IMR-90 (cell line): ENCODE results near the gene MEF2A. TPM values are rescaled to one million over a fixed set of nuclear protein-coding genes. Genes with fewer than 3 reads are reported as not detected.

ENCODE experiments used
- ATAC-seq: fragments of 200-7000 bp; cut with Tn5 transposase; 2 replicates; pipeline ENCODE4 v1.9.1; 2020; ENCODE audit warnings: low read depth, mild to moderate bottlenecking, moderate library complexity
- BruUV-seq: library from RNA; stranded (reverse); fragments of 400-500 nt; replicated peaks from 2 replicates; lab custom pipeline; 2021; lab: Mats Ljungman, UMichigan
- CTCF ChIA-PET: fragments of 300-600 bp; formaldehyde crosslinking; extraction: SDS; loops from one replicate; lab custom pipeline; 2021; ENCODE audit warnings: antibody characterized with exemption; lab: Yijun Ruan, JAX
- POLR2A ChIA-PET: fragments of 300-600 bp; sonication (Branson Sonifier 250); formaldehyde crosslinking; loops from one replicate; lab custom pipeline; 2022; ENCODE audit warnings: antibody characterized with exemption; ENCODE audit not compliant: unreplicated experiment; lab: Charles Lee
- DNase-seq: peaks from one replicate; pipeline ENCODE4 v3.0.0; 2013
- H2AFZ ChIP-seq: replicated peaks from 2 replicates; pipeline ENCODE3; 2013; ENCODE audit warnings: low read length, mild to moderate bottlenecking; ENCODE audit not compliant: poor library complexity
- H2AK5ac ChIP-seq: 2 replicates; pipeline ENCODE4 v1.6.1; 2013; ENCODE audit warnings: low read depth, low read length, inconsistent platforms
- H2AK9ac ChIP-seq: replicated peaks from 2 replicates; pipeline ENCODE3; 2013; ENCODE audit warnings: mild to moderate bottlenecking, low read depth, low read length, moderate library complexity; ENCODE audit not compliant: poor library complexity
- H2BK120ac ChIP-seq: 2 replicates; pipeline ENCODE4 v1.6.1; 2013; ENCODE audit warnings: low read depth, low read length, inconsistent platforms
- H2BK15ac ChIP-seq: 3 replicates; pipeline ENCODE4 v1.6.1; 2013; ENCODE audit warnings: low read depth, low read length, inconsistent platforms
- H2BK20ac ChIP-seq: 2 replicates; pipeline ENCODE4 v1.6.1; 2013; ENCODE audit warnings: low read depth, mild to moderate bottlenecking, inconsistent platforms, low read length, moderate library complexity
- H2BK5ac ChIP-seq: 2 replicates; pipeline ENCODE4 v1.6.1; 2013; ENCODE audit warnings: mild to moderate bottlenecking, low read depth, low read length, inconsistent platforms; ENCODE audit not compliant: poor library complexity, severe bottlenecking
- H3K14ac ChIP-seq: replicated peaks from 2 replicates; pipeline ENCODE4 v1.6.1; 2013; ENCODE audit warnings: low read depth, low read length, inconsistent platforms
- H3K18ac ChIP-seq: 2 replicates; pipeline ENCODE4 v1.6.1; 2013; ENCODE audit warnings: low read depth, low read length, control low read depth
- H3K23ac ChIP-seq: 2 replicates; pipeline ENCODE4 v1.6.1; 2013; ENCODE audit warnings: low read depth, low read length, inconsistent platforms
- H3K27ac ChIP-seq: 2 replicates; pipeline ENCODE4 v1.5.1; 2013; ENCODE audit warnings: mild to moderate bottlenecking, control low read depth, low read length; ENCODE audit not compliant: insufficient read depth
- H3K27me3 ChIP-seq: 2 replicates; pipeline ENCODE4 v1.6.1; 2013; ENCODE audit warnings: low read length; ENCODE audit not compliant: control insufficient read depth, insufficient read depth
- H3K36me3 ChIP-seq: 2 replicates; pipeline ENCODE4 v1.6.1; 2013; ENCODE audit warnings: low read length, mixed read lengths; ENCODE audit not compliant: control insufficient read depth, insufficient read depth
- H3K4ac ChIP-seq: 2 replicates; pipeline ENCODE4 v1.6.1; 2013; ENCODE audit warnings: low read depth, low read length, inconsistent platforms
- H3K4me1 ChIP-seq: 2 replicates; pipeline ENCODE4 v1.6.1; 2013; ENCODE audit warnings: low read length, mixed read lengths; ENCODE audit not compliant: control insufficient read depth, insufficient read depth
- H3K4me2 ChIP-seq: 2 replicates; pipeline ENCODE4 v1.6.1; 2013; ENCODE audit warnings: low read depth, mild to moderate bottlenecking, control low read depth, low read length, moderate library complexity
- H3K4me3 ChIP-seq: 2 replicates; pipeline ENCODE4 v1.5.1; 2013; ENCODE audit warnings: low read depth, mild to moderate bottlenecking, control low read depth, low read length, moderate library complexity; ENCODE audit not compliant: insufficient read depth
- H3K56ac ChIP-seq: 2 replicates; pipeline ENCODE4 v1.6.1; 2013; ENCODE audit warnings: low read length, inconsistent platforms; ENCODE audit not compliant: insufficient read depth; ENCODE audit errors: extremely low read depth
- H3K79me1 ChIP-seq, 2 experiments: 2 replicates each; pipeline ENCODE4 v1.6.1; 2013; ENCODE audit warnings: low read length in 2 of 2, inconsistent platforms in 1 of 2, low read depth in 1 of 2
- H3K9ac ChIP-seq: 2 replicates; pipeline ENCODE4 v1.6.1; 2013; ENCODE audit warnings: low read depth, low read length, control low read depth
- H3K9me1 ChIP-seq: 2 replicates; pipeline ENCODE4 v1.6.1; 2013; ENCODE audit warnings: low read length, inconsistent platforms; ENCODE audit not compliant: insufficient read depth
- H3K9me3 ChIP-seq: 2 replicates; pipeline ENCODE4 v1.6.1; 2013; ENCODE audit warnings: low read length; ENCODE audit not compliant: control insufficient read depth, insufficient read depth
- H4K20me1 ChIP-seq: 2 replicates; pipeline ENCODE4 v1.6.1; 2013; ENCODE audit warnings: low read length, inconsistent platforms; ENCODE audit not compliant: insufficient read depth
- H4K5ac ChIP-seq: 2 replicates; pipeline ENCODE4 v1.6.1; 2013; ENCODE audit warnings: mild to moderate bottlenecking, low read depth, low read length, control low read depth
- H4K8ac ChIP-seq, 2 experiments: 2 replicates each; pipeline ENCODE4 v1.6.1; 2013; ENCODE audit warnings: low read depth in 2 of 2, low read length in 2 of 2, control low read depth in 1 of 2, inconsistent platforms in 1 of 2
- H4K91ac ChIP-seq: 2 replicates; pipeline ENCODE4 v1.6.1; 2013; ENCODE audit warnings: low read depth, low read length, inconsistent platforms; ENCODE audit not compliant: insufficient read depth
- BHLHE40 ChIP-seq: fragments of 150-350 bp; IDR thresholded peaks from 2 replicates; pipeline ENCODE4 v1.6.1; 2016; ENCODE audit warnings: mild to moderate bottlenecking, low read depth, low read length
- CEBPB ChIP-seq: IDR thresholded peaks from 2 replicates; pipeline ENCODE4 v1.6.1; 2012; ENCODE audit warnings: low read depth, low read length, improper control_type of control experiment
- CHD1 ChIP-seq: IDR thresholded peaks from 2 replicates; pipeline ENCODE4 v1.6.1; 2012; ENCODE audit warnings: low read depth, low read length, improper control_type of control experiment
- ELK1 ChIP-seq: fragments of 150-350 bp; IDR thresholded peaks from 2 replicates; pipeline ENCODE4 v1.6.1; 2016; ENCODE audit warnings: low read depth, mild to moderate bottlenecking, low read length, moderate library complexity, borderline replicate concordance
- FOS ChIP-seq: fragments of 150-350 bp; IDR thresholded peaks from 2 replicates; pipeline ENCODE4 v1.6.1; 2016; ENCODE audit warnings: low read depth, low read length
- MXI1 ChIP-seq: IDR thresholded peaks from 2 replicates; pipeline ENCODE4 v1.6.1; 2012; ENCODE audit warnings: low read depth, mild to moderate bottlenecking, low read length, moderate library complexity, borderline replicate concordance
- NFE2L2 ChIP-seq: fragments of 150-350 bp; IDR thresholded peaks from 2 replicates; pipeline ENCODE4 v1.6.1; 2016; ENCODE audit warnings: low read depth, mild to moderate bottlenecking, low read length
- SMC3 ChIP-seq: fragments of 150-350 bp; IDR thresholded peaks from 2 replicates; pipeline ENCODE4 v1.6.1; 2016; ENCODE audit warnings: low read depth, mild to moderate bottlenecking, antibody characterized with exemption, low read length, moderate library complexity
- WGBS, 2 experiments: methylation state at CpG; one replicate each; pipeline versions ENCODE4 v1.1.5 to v1.1.7; 2013; ENCODE audit warnings: missing lambda C conversion rate in 2 of 2; ENCODE audit not compliant: insufficient read length in 1 of 2; ENCODE audit errors: extremely low coverage in 2 of 2; 5-methylcytosine and 5-hydroxymethylcytosine counted together
- dilution Hi-C: fragments of 300-500 bp; cut with HindIII; formaldehyde crosslinking; loops from one replicate; pipeline ENCODE4 v1.14.3; 2018; ENCODE audit warnings: low sequenced_read_pairs; ENCODE audit not compliant: unreplicated experiment
- in situ Hi-C: fragments of 300-500 bp; cut with MboI; formaldehyde crosslinking; loops from 3 replicates; pipeline ENCODE4 v1.14.3; 2019; ENCODE audit warnings: low sequenced_read_pairs, inconsistent platforms, mixed read lengths
- intact Hi-C: fragments of 100-400 bp; cut with micrococcal nuclease; formaldehyde crosslinking; loops from 2 replicates; pipeline ENCODE4 v1.10.0; 2022
- polyA plus RNA-seq, 3 experiments: library from polyadenylated mRNA; depleted of rRNA; stranded (reverse); fragments of >200 nt; gene quantifications; 2 replicates each; pipeline ENCODE4 v1.2.3, GENCODE V29; 2012; ENCODE audit warnings: low replicate concordance in 1 of 3
- total RNA-seq: library from RNA; depleted of rRNA; stranded (reverse); fragments of >200 nt; gene quantifications from 2 replicates; pipeline ENCODE4 v1.2.3, GENCODE V29; 2012

Gene MEF2A
- total and polyA plus RNA-seq, 2 of the 4 experiments (the other 2 are of a cell fraction), result 16.1 to 16.7 TPM

GRCh38 chr15:99727330-99727729, 161.5 kb downstream of the MEF2A start:
- no peak overlapping the region for H2BK5ac ChIP-seq
- H4K91ac ChIP-seq, result no peak overlapping the region
- TF ChIP-seq ELK1 (no peak), MXI1 (no peak), FOS (no peak), NFE2L2 (no peak), SMC3 (no peak), BHLHE40 (no peak), CHD1 (no peak), CEBPB (no peak)
- no peak overlapping the region for H3K4me3 ChIP-seq
- ATAC-seq (no peak), DNase-seq (no peak)
- H3K4me1 ChIP-seq, result peaks cover 2% of the 10 kb centered on the region
- no peak overlapping the region for H3K27ac ChIP-seq
- H3K23ac ChIP-seq, result no peak overlapping the region
- no peak overlapping the region for H3K14ac ChIP-seq
- H3K79me1 ChIP-seq, result peaks cover 0 to 7% of the 10 kb centered on the region in 2 experiments; a peak in 3 of 4 replicates
- H3K9me3 ChIP-seq, result no peaks in the 10 kb centered on the region; the same call in 1 of the 2 replicates
- no peak overlapping the region for H4K8ac ChIP-seq
- H3K56ac ChIP-seq, result no peak overlapping the region
- H2AK9ac ChIP-seq, result no peak overlapping the region
- no CpG with 5 or more reads among the region's 1 CpG for WGBS, 2 experiments
- H2BK20ac ChIP-seq, result no peak overlapping the region
- no peak overlapping the region for H3K18ac ChIP-seq
- dilution Hi-C loops (no loop called here), in situ Hi-C loops (loop anchor here (25.0 kb wide), 1 partner anchor 615 kb away; the partner anchor contains the start of gene SYNM), intact Hi-C loops (no loop called here)
- no peak overlapping the region for H2AK5ac ChIP-seq
- no peak overlapping the region for H3K9ac ChIP-seq
- H2BK15ac ChIP-seq, result no peak overlapping the region
- ChIA-PET CTCF (no interaction called here), POLR2A (no interaction called here)
- H3K4ac ChIP-seq, result no peak overlapping the region
- no peak overlapping the region for H2AFZ ChIP-seq
- no TSS peak for BruUV-seq
- no peaks in the 10 kb centered on the region for H3K27me3 ChIP-seq
- H4K5ac ChIP-seq, result no peak overlapping the region
- H4K20me1 ChIP-seq, result no peaks in the 10 kb centered on the region
- H3K36me3 ChIP-seq, result peaks cover 7% of the 10 kb centered on the region; the same call in 1 of the 2 replicates
- H3K4me2 ChIP-seq, result no peak overlapping the region
- H2BK120ac ChIP-seq, result no peak overlapping the region
- H3K9me1 ChIP-seq, result no peaks in the 10 kb centered on the region
